Stimulated activated effector memory CD8-positive, alpha-beta T cell treated with anti-CD3 and anti-CD28 coated beads, Interleukin-12 subunit alpha, Interleukin-12 subunit beta, amount 100 ng/mL, for 72 hours (primary cell): ENCODE data around the gene HIBADH.

ENCODE experiments used
- ATAC-seq: fragments of 150-1000 bp; cut with Tn5 transposase; 2 replicates; pipeline ENCODE4 v1.10.0; 2021
- DNase-seq, 2 donors: peaks; one replicate each; pipeline ENCODE4 v3.0.0; 2021 to 2022; ENCODE audit warnings: low spot score in 2 of 2
- H3K27ac Mint-ChIP-seq: one replicate; pipeline ENCODE4 v1.8.0; 2022; ENCODE audit warnings: mild to moderate bottlenecking, mixed read lengths
- H3K36me3 Mint-ChIP-seq: one replicate; pipeline ENCODE4 v1.8.0; 2022; ENCODE audit warnings: mild to moderate bottlenecking, mixed read lengths
- H3K4me1 Mint-ChIP-seq: one replicate; pipeline ENCODE4 v1.8.0; 2022; ENCODE audit warnings: mixed read lengths
- H3K4me3 Mint-ChIP-seq: one replicate; pipeline ENCODE4 v1.8.0; 2022; ENCODE audit warnings: mild to moderate bottlenecking, mixed read lengths
- H3K9me3 Mint-ChIP-seq: one replicate; pipeline ENCODE4 v1.8.0; 2022; ENCODE audit warnings: mixed read lengths

Gene HIBADH

GRCh38 chr7:27501001-27501400, 161.7 kb downstream of the HIBADH start:
- peaks cover 5% of the 10 kb centered on the region for H3K4me1 Mint-ChIP-seq
- ATAC-seq = peak; percentile 53
- no peak for DNase-seq
- no peak overlapping the region for H3K4me3 Mint-ChIP-seq
- H3K9me3 Mint-ChIP-seq = no peaks in the 10 kb centered on the region
- H3K27ac Mint-ChIP-seq = no peak overlapping the region
- H3K36me3 Mint-ChIP-seq = no peaks in the 10 kb centered on the region

GRCh38 chr7:27492224-27492623, 170.5 kb downstream of the HIBADH start:
- Mint-ChIP-seq H3K4me1 (no peaks in the 10 kb centered on the region), H3K9me3 (no peaks in the 10 kb centered on the region)
- no peak for ATAC-seq

GRCh38 chr7:27491534-27491933, 171.1 kb downstream of the HIBADH start:
- ATAC-seq (no peak), DNase-seq (no peak)
- no peaks in the 10 kb centered on the region for H3K9me3 Mint-ChIP-seq
- H3K27ac Mint-ChIP-seq = no peak overlapping the region
- H3K4me3 Mint-ChIP-seq = no peak overlapping the region
- no peaks in the 10 kb centered on the region for H3K36me3 Mint-ChIP-seq
- H3K4me1 Mint-ChIP-seq = no peaks in the 10 kb centered on the region

More at GRCh38 chr7:27492224-27492623, 170.5 kb downstream of the HIBADH start:
- H3K36me3 Mint-ChIP-seq = no peaks in the 10 kb centered on the region
- H3K4me3 Mint-ChIP-seq = no peak overlapping the region
- no peak for DNase-seq
- H3K27ac Mint-ChIP-seq = no peak overlapping the region

GRCh38 chr7:27487509-27487908, 175.2 kb downstream of the HIBADH start:
- ATAC-seq = no peak
- H3K36me3 Mint-ChIP-seq = no peaks in the 10 kb centered on the region

GRCh38 chr7:27484451-27484850, 178.2 kb downstream of the HIBADH start:
- DNase-seq (no peak), ATAC-seq (no peak)
- no peaks in the 10 kb centered on the region for H3K9me3 Mint-ChIP-seq
- no peak overlapping the region for H3K27ac Mint-ChIP-seq
- H3K36me3 Mint-ChIP-seq = no peaks in the 10 kb centered on the region
- no peak overlapping the region for H3K4me3 Mint-ChIP-seq
- H3K4me1 Mint-ChIP-seq = no peaks in the 10 kb centered on the region

More at GRCh38 chr7:27487509-27487908, 175.2 kb downstream of the HIBADH start:
- no peaks in the 10 kb centered on the region for H3K4me1 Mint-ChIP-seq
- no peaks in the 10 kb centered on the region for H3K9me3 Mint-ChIP-seq
- no peak overlapping the region for H3K4me3 Mint-ChIP-seq
- no peak overlapping the region for H3K27ac Mint-ChIP-seq
- no peak for DNase-seq

- no peaks in the 10 kb centered on the region for H3K4me1 Mint-ChIP-seq
- no peaks in the 10 kb centered on the region for H3K36me3 Mint-ChIP-seq
- no peak overlapping the region for H3K27ac Mint-ChIP-seq
- DNase-seq (no peak), ATAC-seq (peak; percentile 35)
- H3K9me3 Mint-ChIP-seq = no peaks in the 10 kb centered on the region
- no peak overlapping the region for H3K4me3 Mint-ChIP-seq
Measured at GRCh38 chr7:27482219-27482618, 180.5 kb downstream of the HIBADH start.

- no peak overlapping the region for H3K27ac Mint-ChIP-seq
Measured at GRCh38 chr7:27478556-27478955, 184.1 kb downstream of the HIBADH start.

GRCh38 chr7:27478084-27478483, 184.6 kb downstream of the HIBADH start:
- DNase-seq = no peak
- Mint-ChIP-seq H3K36me3 (no peaks in the 10 kb centered on the region), H3K4me1 (no peaks in the 10 kb centered on the region)

More at GRCh38 chr7:27478556-27478955, 184.1 kb downstream of the HIBADH start:
- Mint-ChIP-seq H3K4me3 (no peak overlapping the region), H3K9me3 (no peaks in the 10 kb centered on the region), H3K36me3 (no peaks in the 10 kb centered on the region), H3K4me1 (no peaks in the 10 kb centered on the region)
- no peak for ATAC-seq
- no peak for DNase-seq

GRCh38 chr7:27476493-27476892, 186.2 kb downstream of the HIBADH start:
- Mint-ChIP-seq H3K27ac (no peak overlapping the region), H3K9me3 (no peaks in the 10 kb centered on the region), H3K36me3 (no peaks in the 10 kb centered on the region), H3K4me1 (no peaks in the 10 kb centered on the region), H3K4me3 (no peak overlapping the region)
- no peak for DNase-seq
- no peak for ATAC-seq

More at GRCh38 chr7:27478084-27478483, 184.6 kb downstream of the HIBADH start:
- no peak for ATAC-seq
- Mint-ChIP-seq H3K27ac (no peak overlapping the region), H3K4me3 (no peak overlapping the region), H3K9me3 (no peaks in the 10 kb centered on the region)
